Peyer's patch (tissue), 4 donors: ENCODE measurements around the gene EVC.

Experiments used
- CTCF ChIP-seq, 6 experiments: fragments of 450-650 bp in 4 of 6; fragments of 200-600 bp in 2 of 6; sonication (generic) in 1 of 6; IDR thresholded peaks; one replicate each; pipeline ENCODE4 v1.5.1; 2017 to 2019; ENCODE audit warnings: antibody characterized with exemption in 6 of 6, mild to moderate bottlenecking in 3 of 6, moderate library complexity in 1 of 6
- POLR2A ChIP-seq, 2 donors: fragments of 450-650 bp; IDR thresholded peaks; one replicate each; pipeline ENCODE4 v1.5.1; 2017; ENCODE audit warnings: antibody characterized with exemption in 2 of 2, mild to moderate bottlenecking in 2 of 2, moderate library complexity in 2 of 2

- TF ChIP-seq CTCF (IDR thresholded peaks at IDR 0.05) (no peak), POLR2A (IDR thresholded peaks at IDR 0.05) (no peak)
These were observed 49.8 kb upstream of the EVC start for GRCh38 chr4:5661237-5661636.
